AG09319 (cell line): ENCODE measurements around the gene SLC20A1.
A peak's percentile ranks its signal among the peaks of the same experiment; 100 is the strongest.

Source experiments
- DNase-seq: peaks from one replicate; pipeline ENCODE4 v3.0.0-alpha.2; 2010; ENCODE audit warnings: low read depth; ENCODE audit errors: extremely low read depth
- CTCF ChIP-seq: IDR thresholded peaks from 2 replicates; pipeline ENCODE4 v1.5.1; 2011; ENCODE audit warnings: low read depth, mild to moderate bottlenecking, inconsistent platforms, low read length, moderate library complexity

SLC20A1 gene

DNA sequence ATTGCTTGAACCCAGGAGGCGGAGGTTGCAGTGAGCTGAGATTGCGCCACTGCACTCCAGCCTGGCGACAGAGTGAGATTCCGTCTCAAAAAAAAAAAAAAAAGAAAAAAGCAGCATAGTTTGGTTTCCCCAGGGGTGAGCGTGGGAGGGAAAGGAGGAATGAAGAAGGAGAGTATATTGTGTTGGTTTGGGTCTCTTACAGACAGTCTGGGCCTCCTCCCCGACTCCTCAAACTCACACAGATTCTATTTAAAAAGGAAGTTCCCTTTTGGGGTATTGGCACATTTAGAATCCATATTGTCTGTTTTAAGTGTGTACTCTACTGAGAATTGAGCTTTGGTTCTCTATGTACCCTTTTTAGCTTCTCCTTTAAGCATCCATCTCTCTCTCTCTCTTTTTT, 27.4 kb upstream of the SLC20A1 start:
- no peak for DNase-seq

GRCh38 chr2:112621790-112622527, 23.8 kb upstream of the SLC20A1 start:
- TF ChIP-seq CTCF = no peak
- no peak for DNase-seq

More for the DNA sequence above, 27.4 kb upstream of the SLC20A1 start:
- no peak for TF ChIP-seq CTCF

DNA sequence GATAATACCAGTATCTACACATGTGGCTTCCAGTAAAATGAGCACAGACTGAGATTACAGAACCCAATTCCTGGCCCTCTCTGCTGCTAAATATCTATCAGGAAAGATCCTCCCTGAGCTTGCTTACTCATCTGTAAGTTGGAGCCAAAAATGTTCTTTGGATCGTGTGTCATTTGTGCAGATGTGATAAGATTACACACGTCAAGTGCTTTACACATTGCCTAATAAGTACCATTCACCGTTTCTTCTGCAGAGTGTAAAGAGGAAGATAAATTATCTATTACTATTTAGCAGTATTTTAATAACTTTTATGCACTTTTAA, 23.2 kb upstream of the SLC20A1 start:
- peak; percentile 73 for DNase-seq
- no peak for TF ChIP-seq CTCF

GRCh38 chr2:112623913-112624777, 21.6 kb upstream of the SLC20A1 start:
- no peak for DNase-seq
- TF ChIP-seq CTCF = no peak

- DNase-seq = no peak
- no peak for TF ChIP-seq CTCF
Observed at GRCh38 chr2:112625474-112626114, 20.1 kb upstream of the SLC20A1 start.

- no peak for DNase-seq
- peak; percentile 94 for TF ChIP-seq CTCF
Observed at GRCh38 chr2:112626604-112627059, 19.1 kb upstream of the SLC20A1 start.
